GF-D8 (cell line): Measurements from ENCODE around the gene C19orf53.

Experiments used
- DNase-seq: peaks from one replicate; lab custom pipeline; 2025; lab: John Stamatoyannopoulos, UW

Gene C19orf53

GRCh38 chr19:13826652-13827235 lies 52.5 kb downstream of the C19orf53 start:
- no peak for DNase-seq

- DNase-seq: no peak
These were observed 53.4 kb downstream of the C19orf53 start for GRCh38 chr19:13827656-13828055.
